Measurements from ENCODE around the gene EHF. TPM values are rescaled to one million over a fixed set of nuclear protein-coding genes. Genes with fewer than 3 reads are reported as not detected.

Gene EHF
- total and polyA plus RNA-seq, 4 donors, result 0.11 to 7.5 (median 0.61) TPM

- Histone ChIP-seq H3K4me1 (ENCODE audit: control insufficient read depth, insufficient read depth, low read length) (peaks cover 19% of the 10 kb centered on the region), H3K27ac (ENCODE audit: low read depth, low read length) (peak overlapping the region; percentile 86), H3K9me3 (ENCODE audit: control insufficient read depth, insufficient read depth, low read length) (no peaks in the 10 kb centered on the region), H3K27me3 (ENCODE audit: control insufficient read depth, insufficient read depth, low read length) (no peaks in the 10 kb centered on the region), H3K4me3 (ENCODE audit: low read depth, low read length) (no peak overlapping the region), H3K36me3 (ENCODE audit: control insufficient read depth, insufficient read depth, low read length) (no peaks in the 10 kb centered on the region)
- no peak for DNase-seq (ENCODE audit: low read depth in 4 of 6, low spot score in 6 of 6)
- 32% methylated on average over 3 of the region's 6 CpGs for WGBS (ENCODE audit: insufficient coverage)
These were observed 10.4 kb downstream of the EHF start for GRCh38 chr11:34631297-34631696.

- DNase-seq (ENCODE audit: low read depth in 4 of 6, low spot score in 6 of 6), result peak in 2 of 6 donors; percentile 23 to 36
- no peaks in the 10 kb centered on the region for H3K9me3 ChIP-seq (ENCODE audit: control insufficient read depth, insufficient read depth, low read length)
- H3K27ac ChIP-seq (ENCODE audit: low read depth, low read length), result peak overlapping the region; percentile 86
- H3K4me3 ChIP-seq (ENCODE audit: low read depth, low read length), result no peak overlapping the region
- WGBS (ENCODE audit: insufficient coverage), result 18% methylated on average over 2 of the region's 4 CpGs
- peaks cover 21% of the 10 kb centered on the region for H3K4me1 ChIP-seq (ENCODE audit: control insufficient read depth, insufficient read depth, low read length)
- no peaks in the 10 kb centered on the region for H3K27me3 ChIP-seq (ENCODE audit: control insufficient read depth, insufficient read depth, low read length)
- no peaks in the 10 kb centered on the region for H3K36me3 ChIP-seq (ENCODE audit: control insufficient read depth, insufficient read depth, low read length)
These were observed 10.8 kb downstream of the EHF start for GRCh38 chr11:34631737-34632104.

GRCh38 chr11:34632105-34632791 lies 11.4 kb downstream of the EHF start:
- no peaks in the 10 kb centered on the region for H3K9me3 ChIP-seq (ENCODE audit: control insufficient read depth, insufficient read depth, low read length)
- peaks cover 27% of the 10 kb centered on the region for H3K4me1 ChIP-seq (ENCODE audit: control insufficient read depth, insufficient read depth, low read length)
- peak; percentile 62 to 95 (median 79) for DNase-seq (ENCODE audit: low read depth in 4 of 6, low spot score in 6 of 6)
- H3K27me3 ChIP-seq (ENCODE audit: control insufficient read depth, insufficient read depth, low read length), result no peaks in the 10 kb centered on the region
- H3K27ac ChIP-seq (ENCODE audit: low read depth, low read length), result peak overlapping the region; percentile 86
- H3K4me3 ChIP-seq (ENCODE audit: low read depth, low read length), result no peak overlapping the region
- no peaks in the 10 kb centered on the region for H3K36me3 ChIP-seq (ENCODE audit: control insufficient read depth, insufficient read depth, low read length)
- WGBS (ENCODE audit: insufficient coverage), result 8% methylated on average over 2 of the region's 7 CpGs

- Histone ChIP-seq H3K27ac (ENCODE audit: low read depth, low read length) (no peak overlapping the region), H3K9me3 (ENCODE audit: control insufficient read depth, insufficient read depth, low read length) (no peaks in the 10 kb centered on the region)
- DNase-seq (ENCODE audit: low read depth in 4 of 6, low spot score in 6 of 6), result no peak
These were observed 12.7 kb downstream of the EHF start for GRCh38 chr11:34633640-34633989.

GRCh38 chr11:34633990-34634693 lies 13.2 kb downstream of the EHF start:
- Histone ChIP-seq H3K4me1 (ENCODE audit: control insufficient read depth, insufficient read depth, low read length) (peaks cover 38% of the 10 kb centered on the region), H3K9me3 (ENCODE audit: control insufficient read depth, insufficient read depth, low read length) (no peaks in the 10 kb centered on the region), H3K36me3 (ENCODE audit: control insufficient read depth, insufficient read depth, low read length) (no peaks in the 10 kb centered on the region), H3K27me3 (ENCODE audit: control insufficient read depth, insufficient read depth, low read length) (no peaks in the 10 kb centered on the region), H3K27ac (ENCODE audit: low read depth, low read length) (no peak overlapping the region), H3K4me3 (ENCODE audit: low read depth, low read length) (no peak overlapping the region)
- 67% methylated on average over 1 of the region's 5 CpGs for WGBS (ENCODE audit: insufficient coverage)
- DNase-seq (ENCODE audit: low read depth in 4 of 6, low spot score in 6 of 6), result no peak

More at GRCh38 chr11:34633640-34633989, 12.7 kb downstream of the EHF start:
- Histone ChIP-seq H3K36me3 (ENCODE audit: control insufficient read depth, insufficient read depth, low read length) (no peaks in the 10 kb centered on the region), H3K4me1 (ENCODE audit: control insufficient read depth, insufficient read depth, low read length) (peaks cover 38% of the 10 kb centered on the region), H3K4me3 (ENCODE audit: low read depth, low read length) (no peak overlapping the region), H3K27me3 (ENCODE audit: control insufficient read depth, insufficient read depth, low read length) (no peaks in the 10 kb centered on the region)

- Histone ChIP-seq H3K4me1 (ENCODE audit: control insufficient read depth, insufficient read depth, low read length) (peaks cover 42% of the 10 kb centered on the region), H3K4me3 (ENCODE audit: low read depth, low read length) (no peak overlapping the region), H3K27ac (ENCODE audit: low read depth, low read length) (no peak overlapping the region), H3K9me3 (ENCODE audit: control insufficient read depth, insufficient read depth, low read length) (no peaks in the 10 kb centered on the region), H3K27me3 (ENCODE audit: control insufficient read depth, insufficient read depth, low read length) (no peaks in the 10 kb centered on the region), H3K36me3 (ENCODE audit: control insufficient read depth, insufficient read depth, low read length) (no peaks in the 10 kb centered on the region)
- WGBS (ENCODE audit: insufficient coverage), result no CpG with 5 or more reads among the region's 2 CpGs
- DNase-seq (ENCODE audit: low read depth in 4 of 6, low spot score in 6 of 6), result no peak
These were observed 13.8 kb downstream of the EHF start for GRCh38 chr11:34634694-34635062.

GRCh38 chr11:34636127-34636526 lies 15.2 kb downstream of the EHF start:
- no peaks in the 10 kb centered on the region for H3K36me3 ChIP-seq (ENCODE audit: control insufficient read depth, insufficient read depth, low read length)
- H3K4me3 ChIP-seq (ENCODE audit: low read depth, low read length), result no peak overlapping the region
- H3K27ac ChIP-seq (ENCODE audit: low read depth, low read length), result no peak overlapping the region
- H3K4me1 ChIP-seq (ENCODE audit: control insufficient read depth, insufficient read depth, low read length), result peaks cover 45% of the 10 kb centered on the region
- no CpG with 5 or more reads among the region's 1 CpG for WGBS (ENCODE audit: insufficient coverage)
- H3K9me3 ChIP-seq (ENCODE audit: control insufficient read depth, insufficient read depth, low read length), result no peaks in the 10 kb centered on the region
- no peak for DNase-seq (ENCODE audit: low read depth in 4 of 6, low spot score in 6 of 6)
- no peaks in the 10 kb centered on the region for H3K27me3 ChIP-seq (ENCODE audit: control insufficient read depth, insufficient read depth, low read length)

- H3K4me1 ChIP-seq (ENCODE audit: control insufficient read depth, insufficient read depth, low read length), result peaks cover 40% of the 10 kb centered on the region
These were observed 16.4 kb downstream of the EHF start for GRCh38 chr11:34637303-34637702.

GRCh38 chr11:34638897-34639296 lies 18.0 kb downstream of the EHF start:
- Histone ChIP-seq H3K9me3 (ENCODE audit: control insufficient read depth, insufficient read depth, low read length) (no peaks in the 10 kb centered on the region), H3K27ac (ENCODE audit: low read depth, low read length) (no peak overlapping the region), H3K36me3 (ENCODE audit: control insufficient read depth, insufficient read depth, low read length) (no peaks in the 10 kb centered on the region), H3K27me3 (ENCODE audit: control insufficient read depth, insufficient read depth, low read length) (no peaks in the 10 kb centered on the region), H3K4me3 (ENCODE audit: low read depth, low read length) (no peak overlapping the region), H3K4me1 (ENCODE audit: control insufficient read depth, insufficient read depth, low read length) (peaks cover 40% of the 10 kb centered on the region)
- no peak for DNase-seq (ENCODE audit: low read depth in 4 of 6, low spot score in 6 of 6)
- WGBS (ENCODE audit: insufficient coverage), result 80% methylated on average over 1 of the region's 3 CpGs

More at GRCh38 chr11:34637303-34637702, 16.4 kb downstream of the EHF start:
- no peaks in the 10 kb centered on the region for H3K27me3 ChIP-seq (ENCODE audit: control insufficient read depth, insufficient read depth, low read length)
- no peak overlapping the region for H3K4me3 ChIP-seq (ENCODE audit: low read depth, low read length)
- H3K27ac ChIP-seq (ENCODE audit: low read depth, low read length), result peak overlapping the region; percentile 68
- WGBS (ENCODE audit: insufficient coverage), result 38% methylated on average over 5 of the region's 5 CpGs
- no peaks in the 10 kb centered on the region for H3K36me3 ChIP-seq (ENCODE audit: control insufficient read depth, insufficient read depth, low read length)
- no peaks in the 10 kb centered on the region for H3K9me3 ChIP-seq (ENCODE audit: control insufficient read depth, insufficient read depth, low read length)
- DNase-seq (ENCODE audit: low read depth in 4 of 6, low spot score in 6 of 6), result peak; percentile 65 to 93 (median 76)

- Histone ChIP-seq H3K9me3 (ENCODE audit: control insufficient read depth, insufficient read depth, low read length) (no peaks in the 10 kb centered on the region), H3K4me1 (ENCODE audit: control insufficient read depth, insufficient read depth, low read length) (peaks cover 40% of the 10 kb centered on the region), H3K27me3 (ENCODE audit: control insufficient read depth, insufficient read depth, low read length) (no peaks in the 10 kb centered on the region), H3K36me3 (ENCODE audit: control insufficient read depth, insufficient read depth, low read length) (no peaks in the 10 kb centered on the region), H3K27ac (ENCODE audit: low read depth, low read length) (no peak overlapping the region), H3K4me3 (ENCODE audit: low read depth, low read length) (no peak overlapping the region)
- 64% methylated on average over 1 of the region's 4 CpGs for WGBS (ENCODE audit: insufficient coverage)
- no peak for DNase-seq (ENCODE audit: low read depth in 4 of 6, low spot score in 6 of 6)
These were observed 18.7 kb downstream of the EHF start for GRCh38 chr11:34639545-34639944.
